Measurements from ENCODE around the gene FYB1. TPM values are rescaled to one million over a fixed set of nuclear protein-coding genes. Genes with fewer than 3 reads are reported as not detected.

Gene FYB1
- total and polyA plus RNA-seq, 2 of the 8 experiments (the other 6 are each of a cell fraction or from before 2014, with no cell fraction given): not detected

- ChIA-PET POLR2A (ENCODE audit: partially characterized antibody) (no interaction called here), CTCF (ENCODE audit: partially characterized antibody) (interaction anchor here (1.0 to 1.3 kb wide), 3 partner anchors 13 to 172 kb away, joined by 3 to 5 read pairs (median 3); no protein-coding TSS in a partner anchor)
- H2AFZ ChIP-seq (ENCODE audit: low read length): no peak overlapping the region
- no peak for FAIRE-seq
- H2AK5ac ChIP-seq (ENCODE audit: low read depth, low read length): no peak overlapping the region
- no peak overlapping the region for H3K23ac ChIP-seq (ENCODE audit: insufficient read length)
- no peak overlapping the region for H3K9ac ChIP-seq (replicated peaks in 1 of 4; ENCODE audit: extremely low read depth in 1 of 4, low read depth in 3 of 4, low read length in 3 of 4)
- H4K20me1 ChIP-seq (replicated peaks in 1 of 2; ENCODE audit: control insufficient read depth in 1 of 2, insufficient read depth in 2 of 2, low read length in 2 of 2): no peaks in the 10 kb centered on the region
- no peak overlapping the region for H4K5ac ChIP-seq (ENCODE audit: insufficient read length, low read depth, low read length)
- H3K9me3 ChIP-seq (ENCODE audit: insufficient read depth in 2 of 2, low read depth in 1 of 2, low read length in 1 of 2): no peaks in the 10 kb centered on the region
- H3K18ac ChIP-seq (ENCODE audit: extremely low read depth, low read length): no peak overlapping the region
- H2BK120ac ChIP-seq (replicated peaks; ENCODE audit: low read depth, low read length): no peak overlapping the region
- H2BK12ac ChIP-seq (ENCODE audit: low read depth, low read length): no peak overlapping the region
- WGBS, 2 experiments (ENCODE audit: extremely low coverage in 1 of 2, insufficient coverage in 1 of 2, insufficient read length in 1 of 2, insufficient replicate concordance in 2 of 2, low coverage in 1 of 2, low lambda C conversion rate in 2 of 2, missing lambda C conversion rate in 1 of 2): 84% methylated on average over 3 of the region's 3 CpGs; no CpG with 5 or more reads in 1 of the 2 experiments
- H3K23me2 ChIP-seq (ENCODE audit: low read depth, low read length): no peaks in the 10 kb centered on the region
- no peak overlapping the region for H4K91ac ChIP-seq (replicated peaks; ENCODE audit: insufficient read length, low read length)
- no peak overlapping the region for H3K27ac ChIP-seq (ENCODE audit: low read depth, low read length)
- no peak overlapping the region for H3K4me3 ChIP-seq (ENCODE audit: extremely low read depth in 1 of 4, insufficient read depth in 2 of 4, low read depth in 3 of 4, low read length in 4 of 4)
- H3K4me1 ChIP-seq (replicated peaks in 1 of 4; ENCODE audit: control insufficient read depth in 3 of 4, insufficient read depth in 4 of 4, low read length in 3 of 4): no peaks in the 10 kb centered on the region; a peak in 1 of 7 replicates
- H3K36me3 ChIP-seq (ENCODE audit: control insufficient read depth in 2 of 4, insufficient read depth in 4 of 4, low read length in 3 of 4): no peaks in the 10 kb centered on the region
- H3K4ac ChIP-seq (replicated peaks; ENCODE audit: insufficient read length, low read depth, low read length): no peak overlapping the region
- H3K14ac ChIP-seq (ENCODE audit: insufficient read length): no peak overlapping the region
- H3K56ac ChIP-seq (replicated peaks; ENCODE audit: insufficient read length, low read depth, low read length): no peak overlapping the region
- no peak overlapping the region for H4K8ac ChIP-seq (ENCODE audit: extremely low read depth, insufficient read depth, low read length)
- H3K79me2 ChIP-seq (ENCODE audit: control insufficient read depth in 1 of 2, insufficient read depth in 2 of 2, low read length in 2 of 2): no peaks in the 10 kb centered on the region
- DNase-seq (ENCODE audit: low read depth in 1 of 2, low spot score in 2 of 2): no peak
- H2BK5ac ChIP-seq (ENCODE audit: low read depth, low read length): no peak overlapping the region
- H2BK20ac ChIP-seq (ENCODE audit: low read length): no peak overlapping the region
- H3K4me2 ChIP-seq (ENCODE audit: insufficient read depth in 1 of 2, low read depth in 2 of 2, low read length in 2 of 2): no peak overlapping the region
- no peaks in the 10 kb centered on the region for H3K79me1 ChIP-seq (ENCODE audit: low read depth, low read length)
- H3K27me3 ChIP-seq (replicated peaks in 1 of 4; ENCODE audit: control insufficient read depth in 3 of 4, extremely low read depth in 1 of 4, insufficient read depth in 3 of 4, low read length in 3 of 4): peaks cover 0 to 1% (median 0%) of the 10 kb centered on the region in 4 experiments; a peak in 1 of 7 replicates
- no peak overlapping the region for H2BK15ac ChIP-seq (ENCODE audit: low read length)
- TF ChIP-seq CBX8 (IDR thresholded peaks at IDR 0.05; ENCODE audit: borderline replicate concordance, low read depth, low read length) (no peak), GTF2F1 (IDR thresholded peaks at IDR 0.05; ENCODE audit: borderline replicate concordance, low read depth, low read length) (no peak)
- TF ChIP-seq, protein P1, sequence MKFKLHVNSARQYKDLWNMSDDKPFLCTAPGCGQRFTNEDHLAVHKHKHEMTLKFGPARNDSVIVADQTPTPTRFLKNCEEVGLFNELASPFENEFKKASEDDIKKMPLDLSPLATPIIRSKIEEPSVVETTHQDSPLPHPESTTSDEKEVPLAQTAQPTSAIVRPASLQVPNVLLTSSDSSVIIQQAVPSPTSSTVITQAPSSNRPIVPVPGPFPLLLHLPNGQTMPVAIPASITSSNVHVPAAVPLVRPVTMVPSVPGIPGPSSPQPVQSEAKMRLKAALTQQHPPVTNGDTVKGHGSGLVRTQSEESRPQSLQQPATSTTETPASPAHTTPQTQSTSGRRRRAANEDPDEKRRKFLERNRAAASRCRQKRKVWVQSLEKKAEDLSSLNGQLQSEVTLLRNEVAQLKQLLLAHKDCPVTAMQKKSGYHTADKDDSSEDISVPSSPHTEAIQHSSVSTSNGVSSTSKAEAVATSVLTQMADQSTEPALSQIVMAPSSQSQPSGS (IDR thresholded peaks at IDR 0.05; ENCODE audit: low read length): no peak
Observed at GRCh38 chr5:39178171-39178570, 41.2 kb downstream of the FYB1 start.

All from H1 (cell line).